Body of pancreas (tissue), 4 donors: ENCODE results near the gene GIT2. TPM values are rescaled to one million over a fixed set of nuclear protein-coding genes. Genes with fewer than 3 reads are reported as not detected.
A peak's percentile ranks its signal among the peaks of the same experiment; 100 is the strongest.
"Not testable (repeated sequence)": the region's sequence is repeated elsewhere in the genome, so short reads cannot be mapped to it uniquely, and the experiment has no call there.

ENCODE experiments used
- ATAC-seq: fragments of 150-250 bp; one replicate; pipeline ENCODE4 v1.9.1; 2016
- DNase-seq, 4 donors: peaks; one replicate each; pipeline ENCODE4 v3.0.0-alpha.2; 2019
- H3K27ac ChIP-seq, 4 donors: fragments of 200-600 bp; sonication (generic); 1 replicate in 3 of 4; 2 replicates in 1 of 4; pipeline versions ENCODE4 v1.5.1 to v1.6.1; 2016 to 2019; ENCODE audit warnings: mild to moderate bottlenecking in 1 of 4, mixed read lengths in 1 of 4, moderate library complexity in 1 of 4
- H3K27me3 ChIP-seq, 2 donors: fragments of 200-600 bp; sonication (generic); one replicate each; pipeline ENCODE4 v1.6.0; 2016; ENCODE audit warnings: mild to moderate bottlenecking in 1 of 2
- H3K36me3 ChIP-seq, 2 donors: fragments of 200-600 bp; sonication (generic); replicated peaks in 1 of 2; 2 replicates each; pipeline ENCODE4 v1.5.1; 2016; ENCODE audit warnings: low read depth in 2 of 2; ENCODE audit not compliant: insufficient read depth in 1 of 2
- H3K4me1 ChIP-seq: fragments of 200-600 bp; sonication (generic); one replicate; pipeline ENCODE4 v1.6.0; 2016
- H3K4me3 ChIP-seq, 2 donors: fragments of 200-600 bp; sonication (generic); 1 replicate in 1 of 2; 2 replicates in 1 of 2; pipeline ENCODE4 v1.5.1; 2016 to 2019
- H3K9me3 ChIP-seq, 3 donors: fragments of 200-600 bp; sonication (generic); 1 replicate in 2 of 3; 2 replicates in 1 of 3; pipeline ENCODE4 v1.5.1; 2016
- POLR2A ChIP-seq, 3 donors: fragments of 450-650 bp; IDR thresholded peaks; one replicate each; pipeline ENCODE4 v1.6.1; 2016; ENCODE audit warnings: antibody characterized with exemption in 3 of 3, mild to moderate bottlenecking in 2 of 3
- WGBS, 2 donors: methylation state at CpG; one replicate each; pipeline ENCODE4 v1.1.5; 2017; 5-methylcytosine and 5-hydroxymethylcytosine counted together
- intact Hi-C: fragments of 100-400 bp; cut with DNase I; formaldehyde crosslinking; loops from one replicate; pipeline ENCODE4 v1.15.1; 2023
- total RNA-seq, 2 donors: library from RNA; depleted of rRNA; stranded (reverse); fragments of >200 nt; gene quantifications; one replicate each; pipeline ENCODE4 v1.1.0, GENCODE V29; 2016
- TF ChIP-seq, protein P1 (sequence below), 7 experiments: fragments of 450-650 bp in 4 of 7; fragments of 200-600 bp in 3 of 7; sonication (generic) in 3 of 7; IDR thresholded peaks; one replicate each; pipeline ENCODE4 v1.5.1; 2016 to 2019; ENCODE audit warnings: antibody characterized with exemption in 7 of 7

The GIT2 gene
- total RNA-seq, 2 donors from 2014 or later = 44.4 to 50.1 TPM

DNA sequence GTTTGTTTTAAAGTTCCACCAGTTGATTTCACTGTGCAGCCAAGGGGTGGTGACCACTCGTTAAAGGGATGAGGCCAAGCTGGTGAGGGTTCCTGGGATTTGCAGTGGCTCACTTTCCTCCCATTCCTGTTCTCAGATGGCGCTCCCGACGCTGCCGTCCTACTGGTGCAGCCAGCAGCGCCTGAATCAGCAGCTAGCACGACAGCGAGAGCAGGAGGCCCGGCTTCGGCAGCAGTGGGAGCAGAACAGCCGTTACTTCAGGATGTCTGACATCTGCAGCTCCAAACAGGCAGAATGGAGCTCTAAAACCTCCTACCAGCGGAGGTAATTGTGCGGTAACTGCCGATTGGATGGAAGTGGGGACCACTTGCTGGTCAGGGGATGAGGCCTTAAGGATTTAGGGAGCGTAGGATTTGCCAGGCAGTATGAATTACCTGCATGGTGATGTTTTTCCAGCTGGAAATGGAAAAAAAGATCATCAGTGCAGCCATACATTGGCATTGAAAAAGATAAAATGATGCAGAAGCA, 93.2 kb downstream of the GIT2 start:
- Histone ChIP-seq H3K9me3 (no peaks in the 10 kb centered on the region), H3K4me1 (peaks cover 24% of the 10 kb centered on the region), H3K4me3 (no peak overlapping the region), H3K27ac (no peak overlapping the region), H3K36me3 (peaks cover 7 to 27% of the 10 kb centered on the region in 2 donors), H3K27me3 (no peaks in the 10 kb centered on the region)
- no peak for DNase-seq
- ATAC-seq = no peak
- TF ChIP-seq, protein P1, sequence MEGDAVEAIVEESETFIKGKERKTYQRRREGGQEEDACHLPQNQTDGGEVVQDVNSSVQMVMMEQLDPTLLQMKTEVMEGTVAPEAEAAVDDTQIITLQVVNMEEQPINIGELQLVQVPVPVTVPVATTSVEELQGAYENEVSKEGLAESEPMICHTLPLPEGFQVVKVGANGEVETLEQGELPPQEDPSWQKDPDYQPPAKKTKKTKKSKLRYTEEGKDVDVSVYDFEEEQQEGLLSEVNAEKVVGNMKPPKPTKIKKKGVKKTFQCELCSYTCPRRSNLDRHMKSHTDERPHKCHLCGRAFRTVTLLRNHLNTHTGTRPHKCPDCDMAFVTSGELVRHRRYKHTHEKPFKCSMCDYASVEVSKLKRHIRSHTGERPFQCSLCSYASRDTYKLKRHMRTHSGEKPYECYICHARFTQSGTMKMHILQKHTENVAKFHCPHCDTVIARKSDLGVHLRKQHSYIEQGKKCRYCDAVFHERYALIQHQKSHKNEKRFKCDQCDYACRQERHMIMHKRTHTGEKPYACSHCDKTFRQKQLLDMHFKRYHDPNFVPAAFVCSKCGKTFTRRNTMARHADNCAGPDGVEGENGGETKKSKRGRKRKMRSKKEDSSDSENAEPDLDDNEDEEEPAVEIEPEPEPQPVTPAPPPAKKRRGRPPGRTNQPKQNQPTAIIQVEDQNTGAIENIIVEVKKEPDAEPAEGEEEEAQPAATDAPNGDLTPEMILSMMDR (IDR thresholded peaks at IDR 0.05) = no peak
- no peak for TF ChIP-seq POLR2A (IDR thresholded peaks at IDR 0.05)
- intact Hi-C loops = no loop called here
- 82 to 88% methylated on average over 15 of the region's 15 CpGs for WGBS, 2 donors

DNA sequence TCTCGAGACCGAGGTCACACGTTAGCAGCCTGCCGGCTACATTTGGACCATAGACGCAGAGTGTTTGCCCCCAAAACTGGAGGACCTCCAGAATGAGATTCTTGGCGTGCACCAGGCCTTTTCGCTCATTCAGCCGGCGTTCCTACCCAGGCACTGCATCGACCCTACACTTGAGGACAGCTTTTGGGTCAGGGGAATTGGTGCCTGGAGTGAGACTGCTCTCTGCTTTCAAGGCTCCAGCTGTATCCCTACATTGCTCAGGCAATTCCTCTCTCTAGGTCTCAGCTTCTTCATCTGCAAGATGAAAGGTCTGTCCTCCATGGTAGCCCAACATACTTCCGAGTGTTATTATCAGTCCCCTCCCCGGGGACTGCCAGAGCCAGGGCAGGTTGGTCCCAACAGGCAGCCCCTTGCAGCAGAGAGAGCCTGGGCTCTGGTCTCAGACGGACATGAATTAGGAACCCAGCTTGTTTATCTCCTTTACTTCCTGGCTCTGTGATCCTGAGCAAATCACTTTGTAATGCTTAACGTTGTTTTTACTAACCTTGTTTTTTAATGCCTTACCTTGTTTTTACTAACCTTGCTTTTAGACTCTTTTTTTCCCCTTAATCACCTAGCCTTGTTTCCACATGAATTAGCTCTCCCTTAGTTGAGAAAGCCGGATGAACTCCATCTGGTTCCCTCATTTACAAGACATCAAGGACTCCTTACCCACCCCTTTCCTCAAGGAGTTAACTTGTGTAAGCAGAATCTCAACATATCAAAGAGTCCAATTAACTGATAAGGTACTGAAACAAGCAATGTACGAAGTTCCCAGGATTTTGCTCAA, 95.2 kb downstream of the GIT2 start:
- Histone ChIP-seq H3K27me3 (no peaks in the 10 kb centered on the region), H3K4me1 (peaks cover 24% of the 10 kb centered on the region), H3K9me3 (no peaks in the 10 kb centered on the region), H3K4me3 (peak overlapping the region; percentile 44 to 89), H3K27ac (peak overlapping the region; percentile 52 to 82 (median 78)), H3K36me3 (peaks cover 0 to 22% of the 10 kb centered on the region in 2 donors)
- intact Hi-C loops = no loop called here
- DNase-seq (no peak), ATAC-seq (peak; percentile 8)
- WGBS, 2 donors = 3 to 10% methylated on average over 6 to 16 of the region's 16 CpGs
- TF ChIP-seq, protein P1 (IDR thresholded peaks at IDR 0.05) = no peak
- no peak for TF ChIP-seq POLR2A (IDR thresholded peaks at IDR 0.05)

GRCh38 chr12:109899783-109900751, 96.1 kb downstream of the GIT2 start, which contains the start of gene TCHP:
TSS of gene TCHP (plus strand) at chr12:109900274. CDS start at chr12:109903027, 2,753 bp downstream.
- peak; percentile 98 for ATAC-seq
- WGBS, 2 donors = 1 to 2% methylated on average over 10 to 69 of the region's 69 CpGs
- intact Hi-C loops = loop anchor here (5.0 kb wide), 1 partner anchor 48 kb away; no protein-coding TSS in a partner anchor

DNA sequence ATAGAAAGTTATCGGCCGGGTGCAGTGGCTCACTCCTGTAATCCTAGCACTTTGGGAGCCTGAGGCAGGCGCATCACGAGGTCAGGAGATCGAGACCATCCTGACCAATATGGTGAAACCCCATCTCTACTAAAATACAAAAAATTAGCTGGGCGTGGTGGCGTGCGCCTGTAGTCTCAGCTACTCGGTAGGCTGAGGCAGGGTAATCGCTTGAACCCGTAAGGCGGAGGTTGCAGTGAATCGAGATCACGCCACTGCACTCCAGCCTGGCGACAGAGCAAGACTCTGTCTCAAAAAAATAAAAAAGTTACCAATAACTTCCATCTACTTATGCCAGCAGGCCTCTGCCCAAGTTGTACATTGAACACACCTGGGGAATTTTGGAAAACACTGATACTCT, 96.8 kb downstream of the GIT2 start:
- not testable (repeated sequence) for H3K9me3 ChIP-seq, H3K27me3 ChIP-seq, DNase-seq, ATAC-seq, H3K4me3 ChIP-seq
- H3K27ac ChIP-seq = peak overlapping the region in 3 of 4 donors; percentile 76 to 82 (median 80)
- intact Hi-C loops = loop anchor here (5.0 kb wide), 1 partner anchor 47 kb away; no protein-coding TSS in a partner anchor
- peaks cover 24% of the 10 kb centered on the region for H3K4me1 ChIP-seq
- peaks cover 0 to 11% of the 10 kb centered on the region in 2 donors for H3K36me3 ChIP-seq
- WGBS, 2 donors = 84 to 85% methylated on average over 15 of the region's 15 CpGs

More at GRCh38 chr12:109899783-109900751, 96.1 kb downstream of the GIT2 start, which contains the start of gene TCHP:
- H3K27ac ChIP-seq = peak within 1 kb of the TSS; percentile 52 to 82 (median 78)
- TF ChIP-seq POLR2A (IDR thresholded peaks at IDR 0.05) = peak; percentile 30 to 73 (median 63)
- TF ChIP-seq, protein P1 (IDR thresholded peaks at IDR 0.05) = peak in 6 of 7 experiments; percentile 12 to 66 (median 47)
- H3K4me3 ChIP-seq = peak within 1 kb of the TSS; percentile 44 to 89
- H3K27me3 ChIP-seq = no peaks in the 10 kb centered on the region
- peaks cover 24% of the 10 kb centered on the region for H3K4me1 ChIP-seq
- H3K9me3 ChIP-seq = no peaks in the 10 kb centered on the region
- H3K36me3 ChIP-seq = peaks cover 0 to 16% of the 10 kb centered on the region in 2 donors
- DNase-seq = peak; percentile 85 to 92 (median 89)
